NK-92 (cell line): ENCODE measurements around the gene FBXL17.

ENCODE experiments used
- DNase-seq: peaks from one replicate; lab custom pipeline; 2025; ENCODE audit not compliant: unreplicated experiment; lab: John Stamatoyannopoulos, UW

FBXL17 gene

DNA sequence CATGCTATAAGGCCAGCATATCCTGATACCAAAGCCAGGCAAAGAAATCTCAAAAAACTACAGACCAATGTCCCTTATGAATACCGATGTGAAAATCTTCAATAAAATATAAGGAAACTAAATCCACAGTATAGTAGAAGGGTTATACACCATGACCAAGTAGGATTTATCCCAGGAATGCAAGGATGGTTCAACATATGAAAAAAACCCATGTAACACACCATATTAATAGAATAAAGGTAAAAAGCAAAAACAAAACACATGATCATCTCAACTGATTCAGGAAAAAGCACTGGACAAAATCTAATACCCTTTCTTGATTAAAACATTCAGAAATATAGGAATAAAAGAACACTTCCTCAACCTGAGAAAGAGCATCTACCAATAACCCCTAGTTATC is 6.1 kb downstream of the FBXL17 start:
- no peak for DNase-seq

DNA sequence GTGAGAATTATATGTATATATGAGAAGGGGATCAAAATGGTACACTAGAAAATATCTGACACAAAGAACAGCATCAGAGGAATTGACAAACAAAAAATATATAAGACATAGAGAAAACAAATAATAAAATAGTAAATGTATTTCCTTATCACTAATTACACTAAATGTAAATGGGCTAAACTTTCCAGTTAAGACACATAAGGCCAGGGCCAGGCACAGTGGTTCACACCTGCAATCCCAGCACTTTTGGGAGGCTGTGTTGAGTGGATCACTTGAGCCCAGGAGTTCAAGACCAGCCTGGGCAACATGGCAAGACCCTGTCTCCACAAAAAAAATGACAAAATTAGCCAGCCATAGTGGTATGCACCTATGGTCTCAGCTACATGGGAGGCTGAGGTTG is 8.5 kb downstream of the FBXL17 start:
- DNase-seq = no peak

DNA sequence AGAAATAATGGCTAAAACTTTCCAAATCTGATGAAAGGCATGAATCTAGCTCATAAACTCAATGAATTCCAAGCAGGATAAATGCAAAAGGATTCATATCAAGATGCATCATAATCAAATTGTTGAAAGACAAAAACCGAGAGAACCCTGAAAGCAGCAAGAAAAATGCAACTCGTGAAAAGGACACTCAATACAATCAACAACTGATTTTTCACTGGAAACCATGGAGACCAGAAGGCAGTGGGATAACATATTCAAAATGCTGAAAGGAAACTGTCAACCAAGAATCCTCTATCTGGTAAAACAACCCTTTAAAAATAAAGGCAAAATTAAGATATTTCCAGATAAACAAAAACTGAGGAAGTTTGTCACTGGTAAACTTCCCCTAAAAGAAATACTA is 9.5 kb downstream of the FBXL17 start:
- DNase-seq = no peak

DNA sequence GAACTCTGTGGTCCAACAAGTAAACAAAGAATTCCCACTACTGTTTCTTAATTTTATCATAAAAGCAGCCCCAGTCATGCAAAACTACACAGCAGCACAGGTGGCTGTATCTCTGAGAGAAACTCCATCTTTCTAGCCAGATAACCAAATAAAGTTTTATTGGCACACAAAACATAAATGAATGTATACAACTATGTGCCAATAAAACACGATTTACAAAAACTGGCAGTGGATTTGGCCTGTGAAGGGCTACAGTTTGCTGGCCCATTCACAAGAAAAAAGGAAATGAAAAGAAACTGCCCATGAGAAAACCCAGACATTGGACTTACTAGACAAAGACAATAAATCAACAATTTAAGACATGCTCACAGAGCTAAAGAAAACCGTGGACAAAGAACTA is 10.6 kb downstream of the FBXL17 start:
- DNase-seq = no peak

GRCh38 chr5:108369167-108369566 is 12.7 kb downstream of the FBXL17 start:
- no peak for DNase-seq

GRCh38 chr5:108367679-108368334 is 14.1 kb downstream of the FBXL17 start:
- DNase-seq = no peak

GRCh38 chr5:108366500-108366899 is 15.4 kb downstream of the FBXL17 start:
- DNase-seq = no peak

DNA sequence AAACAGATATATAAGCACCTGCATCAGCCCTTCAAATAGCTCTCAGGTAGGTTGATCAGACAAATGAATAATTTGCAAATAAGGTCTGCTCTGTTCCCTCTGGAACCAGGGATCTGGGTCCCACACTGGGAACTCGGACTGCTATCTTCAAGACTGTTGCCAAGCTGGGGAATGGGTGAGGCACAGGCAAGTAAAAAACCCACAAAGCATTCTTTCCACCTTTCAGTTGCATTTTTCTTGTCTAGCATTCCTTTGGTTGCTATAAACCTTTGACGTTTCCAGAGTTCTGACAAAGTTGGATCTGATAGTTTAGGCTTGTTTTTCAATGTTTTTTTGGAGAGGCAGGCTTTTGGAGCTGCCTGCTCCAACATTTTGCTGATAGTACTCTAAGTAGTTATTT is 20.1 kb downstream of the FBXL17 start:
- no peak for DNase-seq

DNA sequence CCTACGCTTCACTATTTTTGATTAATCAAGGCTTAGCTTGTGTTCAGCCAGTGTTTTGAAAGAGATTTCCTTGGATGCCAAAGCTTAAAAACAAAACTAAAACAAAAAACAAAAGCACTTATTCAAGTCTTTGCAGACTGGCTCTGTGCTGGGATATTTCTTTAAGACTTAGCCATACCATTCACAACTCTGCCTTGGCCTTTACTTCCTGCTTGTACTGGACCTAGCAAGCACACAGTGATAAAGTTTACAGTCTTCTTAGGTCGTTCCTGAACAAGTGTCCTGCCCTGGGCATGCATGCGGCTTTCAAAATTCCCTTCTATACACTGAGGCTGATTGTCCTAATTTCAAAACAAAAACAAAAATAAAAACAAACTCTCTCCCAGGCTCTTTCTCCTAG is 20.7 kb downstream of the FBXL17 start:
- DNase-seq = no peak

DNA sequence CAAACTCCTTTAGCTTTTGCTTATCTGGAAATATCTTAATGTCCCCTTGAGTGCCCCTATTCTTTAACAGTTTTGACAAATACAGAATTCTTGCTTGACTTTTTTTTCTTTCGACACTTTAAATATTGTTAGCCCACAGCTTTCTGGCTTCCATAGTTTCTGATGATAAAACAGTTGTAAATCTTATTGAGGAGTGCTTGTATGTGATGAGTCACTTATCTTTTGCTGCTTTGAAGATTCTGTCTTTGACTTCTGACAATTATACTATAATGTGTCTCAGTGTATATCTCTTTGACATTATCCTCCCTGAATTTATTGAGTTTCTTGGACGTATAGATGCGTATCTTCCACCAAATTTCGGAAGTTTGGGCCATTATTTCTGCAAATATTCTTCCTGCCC is 21.6 kb downstream of the FBXL17 start:
- no peak for DNase-seq

GRCh38 chr5:108356286-108356685 is 25.6 kb downstream of the FBXL17 start:
- DNase-seq = no peak

DNA sequence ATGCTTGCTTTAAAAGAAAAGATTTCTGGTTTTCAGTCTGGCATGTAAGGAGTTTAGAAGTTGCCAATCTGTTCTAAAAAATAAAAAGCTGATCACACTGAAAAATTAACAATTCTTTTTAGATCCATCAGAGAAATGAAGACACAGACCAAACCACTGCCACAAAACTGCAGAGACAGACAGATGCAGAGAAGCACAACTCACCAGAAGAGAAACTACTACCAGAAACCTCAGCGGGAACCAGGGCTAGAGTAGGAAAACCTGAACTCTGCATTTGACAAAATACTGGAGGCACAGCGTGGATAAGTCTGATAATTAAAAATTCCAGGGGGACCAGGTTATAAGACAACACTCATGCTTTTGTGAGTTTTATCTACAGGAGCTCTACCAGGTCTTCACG is 28.8 kb downstream of the FBXL17 start:
- no peak for DNase-seq

- DNase-seq = no peak
These were observed 36.2 kb downstream of the FBXL17 start for GRCh38 chr5:108345541-108346171.

DNA sequence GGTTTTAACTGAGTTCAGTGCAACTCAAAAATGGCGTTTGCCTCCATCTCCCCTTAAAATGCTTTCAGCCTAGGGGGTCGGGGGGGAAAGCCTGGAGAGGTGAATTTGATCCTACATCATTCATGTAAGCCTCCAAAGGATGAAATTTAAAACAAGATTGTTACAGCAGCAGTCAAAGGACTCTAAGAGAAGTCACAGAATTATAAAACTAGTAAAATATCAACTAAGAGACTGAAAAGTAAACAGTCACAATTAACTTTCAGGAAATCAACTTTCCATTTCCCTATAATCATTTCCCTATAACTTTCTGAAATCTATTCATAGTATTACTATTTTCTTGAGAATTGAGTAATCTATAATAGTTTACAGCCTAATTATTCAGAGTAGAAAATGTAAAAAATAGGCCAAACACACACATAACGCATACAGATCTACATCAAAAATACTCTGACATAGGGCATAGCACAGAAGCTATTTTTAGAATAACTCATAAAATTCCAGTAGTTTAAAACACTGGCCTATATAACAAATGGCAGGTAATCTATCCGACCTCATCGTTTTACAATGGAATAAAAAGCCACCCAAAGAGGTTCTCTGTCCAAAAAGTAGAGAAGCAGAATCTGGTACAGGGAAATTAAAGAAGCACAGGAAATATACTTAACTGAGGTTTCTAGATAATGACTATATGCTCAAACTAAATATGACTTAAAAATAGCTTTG is 37.6 kb downstream of the FBXL17 start:
- no peak for DNase-seq

DNA sequence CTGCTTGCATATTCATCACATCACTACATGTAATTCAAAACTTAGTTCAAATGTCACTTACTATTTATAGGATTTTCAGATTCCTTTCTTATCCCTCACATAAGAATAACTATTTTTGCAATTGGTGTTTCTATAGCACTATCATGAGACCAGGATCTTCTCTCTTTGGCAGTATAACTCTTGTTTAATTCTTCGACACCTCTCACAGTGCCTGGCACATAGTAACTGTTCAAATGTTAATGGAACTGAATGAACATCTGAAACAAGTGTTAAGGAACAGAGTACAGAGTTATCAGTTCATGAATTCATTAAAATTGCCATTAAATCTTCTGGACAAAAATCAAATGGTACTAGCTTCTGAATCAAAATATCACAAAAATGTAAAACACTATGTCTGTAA is 40.0 kb downstream of the FBXL17 start:
- DNase-seq = no peak

- DNase-seq = no peak
These were observed 41.8 kb downstream of the FBXL17 start for GRCh38 chr5:108340131-108340530.

DNA sequence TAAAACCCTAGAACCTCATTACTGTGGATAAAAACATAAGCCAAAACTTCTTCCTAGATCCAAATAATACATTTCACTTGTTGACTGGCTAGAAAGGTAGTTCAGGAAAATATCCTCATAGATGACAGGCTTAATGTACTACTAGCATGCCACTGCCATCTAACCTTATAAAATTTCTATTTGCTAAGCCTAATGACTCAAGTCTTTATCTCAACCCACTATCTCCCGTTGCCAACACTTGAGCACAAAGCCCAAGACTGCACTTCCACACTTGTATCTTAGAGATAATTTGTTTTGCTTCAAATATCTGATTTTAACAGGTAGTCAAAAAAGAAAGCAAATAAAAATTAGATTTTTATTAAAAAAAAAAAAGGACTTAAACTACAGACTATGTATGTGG is 42.7 kb downstream of the FBXL17 start:
- DNase-seq = no peak

- no peak for DNase-seq
These were observed 47.7 kb downstream of the FBXL17 start for GRCh38 chr5:108334225-108334624.

DNA sequence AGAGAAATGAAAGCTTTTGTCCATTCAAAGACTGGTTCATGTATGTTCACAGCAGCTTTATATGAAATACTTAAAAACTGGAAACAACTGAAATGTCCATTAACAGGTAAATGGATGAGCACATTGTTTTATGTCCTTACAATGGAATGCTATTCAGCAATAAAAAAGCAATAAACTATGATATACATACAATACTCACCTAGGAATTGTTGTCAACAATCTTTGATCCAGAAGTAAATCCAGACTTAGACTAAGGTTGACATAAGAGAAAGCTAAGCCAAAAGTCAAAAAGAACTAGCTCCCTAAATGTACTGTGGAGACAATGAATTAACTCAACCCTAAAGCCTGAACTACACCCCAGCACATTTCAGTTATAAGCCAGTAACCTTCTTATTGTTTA is 54.9 kb downstream of the FBXL17 start:
- no peak for DNase-seq

DNA sequence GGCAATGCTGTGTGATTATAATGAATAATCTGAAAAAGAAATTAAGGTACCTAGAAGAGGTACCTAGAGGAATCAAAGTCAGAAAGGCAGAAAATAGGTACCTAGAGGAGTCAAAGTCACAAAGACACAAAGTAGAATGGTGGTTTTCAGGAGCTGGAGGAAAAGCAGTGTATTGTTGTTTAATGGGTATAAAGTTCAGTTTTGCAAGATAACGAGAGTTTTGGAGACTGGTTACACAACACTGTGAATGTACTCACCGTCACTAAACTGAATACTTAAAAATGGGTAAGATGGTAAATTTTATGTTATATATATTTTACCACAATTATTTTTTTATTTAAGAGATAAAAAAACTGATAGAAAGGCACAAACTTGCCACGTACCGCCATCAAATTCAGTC is 57.0 kb downstream of the FBXL17 start:
- DNase-seq = no peak

DNA sequence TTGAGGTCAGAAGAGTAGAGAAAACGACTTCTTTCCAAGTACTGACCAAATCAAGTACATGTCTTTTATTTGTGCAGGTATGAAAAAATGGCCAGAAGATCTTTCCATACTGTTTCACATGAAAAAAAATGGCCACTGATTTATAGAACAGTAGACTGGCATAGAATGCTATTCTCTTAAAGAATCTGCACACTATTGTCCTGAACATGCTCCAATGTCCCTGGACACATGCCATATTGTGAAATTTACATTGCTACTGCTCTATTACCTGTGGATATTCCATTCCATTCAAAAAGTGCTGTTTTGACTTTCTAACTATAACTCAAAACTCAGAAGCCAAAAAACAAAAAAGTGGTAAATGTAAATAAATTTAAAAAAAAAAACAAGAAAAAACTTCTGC is 60.6 kb downstream of the FBXL17 start:
- DNase-seq = no peak

DNA sequence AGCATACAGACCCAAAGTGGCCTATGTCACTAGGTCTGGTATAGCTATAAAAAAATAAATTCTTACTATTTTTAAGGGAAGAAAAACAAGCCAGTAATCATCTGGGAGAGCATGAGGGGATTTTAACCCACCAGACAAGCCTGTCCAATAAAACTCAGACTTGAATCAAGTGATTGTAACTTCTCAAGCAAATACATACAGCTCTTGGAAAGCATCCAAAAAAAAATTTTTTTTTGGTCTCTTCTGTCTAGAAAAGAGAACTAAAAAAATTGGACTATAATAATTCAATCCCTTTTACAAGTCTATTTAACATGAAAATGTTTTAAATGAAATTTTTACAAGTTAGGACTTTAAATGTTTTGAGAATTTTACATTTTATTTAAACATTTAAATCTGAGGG is 61.7 kb downstream of the FBXL17 start:
- no peak for DNase-seq

DNA sequence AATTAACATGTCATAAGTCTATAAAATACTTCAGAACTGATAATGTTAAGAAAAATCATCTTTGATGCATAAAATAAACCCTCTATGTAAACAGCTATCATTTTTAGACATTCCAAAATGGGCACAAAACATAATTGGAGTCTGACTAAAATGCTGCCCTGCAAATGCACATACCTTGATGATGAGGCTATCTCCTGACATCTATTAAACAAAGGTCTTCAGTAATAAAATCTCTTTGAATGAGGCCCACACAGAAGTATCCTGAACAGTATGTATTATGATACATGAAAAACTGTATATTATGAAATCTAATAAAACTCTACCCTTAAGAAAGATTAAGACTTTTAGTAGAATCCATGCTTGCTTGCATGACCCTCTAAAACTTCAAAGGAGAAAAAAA is 66.1 kb downstream of the FBXL17 start:
- DNase-seq = no peak
